Nephron (organoid): ENCODE results near the gene SLC22A16.
A peak's percentile ranks its signal among the peaks of the same experiment; 100 is the strongest.

Experiments used
- H3K27ac Mint-ChIP-seq, 3 experiments: 2 replicates each; pipeline ENCODE4 v1.8.0; 2020; ENCODE audit warnings: mixed read lengths in 3 of 3, mild to moderate bottlenecking in 2 of 3, moderate library complexity in 1 of 3
- H3K27me3 Mint-ChIP-seq: 2 replicates; pipeline ENCODE4 v1.8.0; 2021; ENCODE audit warnings: low read depth, mild to moderate bottlenecking, moderate library complexity, mixed read lengths
- H3K36me3 Mint-ChIP-seq: 2 replicates; pipeline ENCODE4 v1.8.0; 2020; ENCODE audit warnings: low read depth, mixed read lengths
- H3K4me1 Mint-ChIP-seq: 2 replicates; pipeline ENCODE4 v1.8.0; 2020; ENCODE audit warnings: mixed read lengths
- H3K4me3 Mint-ChIP-seq, 3 experiments: 2 replicates each; pipeline ENCODE4 v1.8.0; 2020; ENCODE audit warnings: mild to moderate bottlenecking in 3 of 3, mixed read lengths in 3 of 3, moderate library complexity in 2 of 3
- H3K9me3 Mint-ChIP-seq: 2 replicates; pipeline ENCODE4 v1.8.0; 2020; ENCODE audit warnings: mixed read lengths
- CTCF ChIP-seq, 3 experiments: fragments of 200-600 bp; sonication (generic); IDR thresholded peaks; one replicate each; pipeline ENCODE4 v1.5.0; 2021; ENCODE audit warnings: antibody characterized with exemption in 3 of 3; ENCODE audit not compliant: unreplicated experiment in 3 of 3

The SLC22A16 gene

GRCh38 chr6:110404607-110405006, 71.8 kb downstream of the SLC22A16 start:
- H3K27me3 Mint-ChIP-seq, result no peaks in the 10 kb centered on the region
- no peaks in the 10 kb centered on the region for H3K36me3 Mint-ChIP-seq
- TF ChIP-seq CTCF (IDR thresholded peaks at IDR 0.05; ENCODE audit: unreplicated experiment in 3 of 3), result no peak
- no peaks in the 10 kb centered on the region for H3K4me1 Mint-ChIP-seq
- no peak overlapping the region for H3K27ac Mint-ChIP-seq
- no peaks in the 10 kb centered on the region for H3K9me3 Mint-ChIP-seq
- no peak overlapping the region for H3K4me3 Mint-ChIP-seq

- Mint-ChIP-seq H3K27ac (no peak overlapping the region), H3K27me3 (no peaks in the 10 kb centered on the region), H3K36me3 (no peaks in the 10 kb centered on the region), H3K9me3 (no peaks in the 10 kb centered on the region), H3K4me1 (peaks cover 11% of the 10 kb centered on the region), H3K4me3 (no peak overlapping the region)
- no peak for TF ChIP-seq CTCF (IDR thresholded peaks at IDR 0.05; ENCODE audit: unreplicated experiment in 3 of 3)
Observed at GRCh38 chr6:110401585-110402176, 74.7 kb downstream of the SLC22A16 start.

GRCh38 chr6:110400208-110400607, 76.2 kb downstream of the SLC22A16 start:
- Mint-ChIP-seq H3K36me3 (no peaks in the 10 kb centered on the region), H3K27me3 (no peaks in the 10 kb centered on the region), H3K4me1 (peaks cover 18% of the 10 kb centered on the region), H3K4me3 (no peak overlapping the region), H3K9me3 (no peaks in the 10 kb centered on the region), H3K27ac (no peak overlapping the region)
- TF ChIP-seq CTCF (IDR thresholded peaks at IDR 0.05; ENCODE audit: unreplicated experiment in 3 of 3), result no peak

- Mint-ChIP-seq H3K4me3 (no peak overlapping the region), H3K36me3 (no peaks in the 10 kb centered on the region), H3K27me3 (no peaks in the 10 kb centered on the region), H3K4me1 (peaks cover 20% of the 10 kb centered on the region), H3K9me3 (no peaks in the 10 kb centered on the region), H3K27ac (peak overlapping the region; percentile 6 to 65 (median 43))
- no peak for TF ChIP-seq CTCF (IDR thresholded peaks at IDR 0.05; ENCODE audit: unreplicated experiment in 3 of 3)
Observed at GRCh38 chr6:110399219-110400071, 77.0 kb downstream of the SLC22A16 start.

GRCh38 chr6:110398778-110399177, 77.6 kb downstream of the SLC22A16 start:
- no peak overlapping the region for H3K4me3 Mint-ChIP-seq
- H3K9me3 Mint-ChIP-seq, result no peaks in the 10 kb centered on the region
- no peak for TF ChIP-seq CTCF (IDR thresholded peaks at IDR 0.05; ENCODE audit: unreplicated experiment in 3 of 3)
- H3K27ac Mint-ChIP-seq, result peak overlapping the region; percentile 6 to 65 (median 43)
- no peaks in the 10 kb centered on the region for H3K27me3 Mint-ChIP-seq
- H3K36me3 Mint-ChIP-seq, result no peaks in the 10 kb centered on the region
- H3K4me1 Mint-ChIP-seq, result peaks cover 20% of the 10 kb centered on the region
